ENCODE data around the gene SLC24A3.

The SLC24A3 gene

DNA sequence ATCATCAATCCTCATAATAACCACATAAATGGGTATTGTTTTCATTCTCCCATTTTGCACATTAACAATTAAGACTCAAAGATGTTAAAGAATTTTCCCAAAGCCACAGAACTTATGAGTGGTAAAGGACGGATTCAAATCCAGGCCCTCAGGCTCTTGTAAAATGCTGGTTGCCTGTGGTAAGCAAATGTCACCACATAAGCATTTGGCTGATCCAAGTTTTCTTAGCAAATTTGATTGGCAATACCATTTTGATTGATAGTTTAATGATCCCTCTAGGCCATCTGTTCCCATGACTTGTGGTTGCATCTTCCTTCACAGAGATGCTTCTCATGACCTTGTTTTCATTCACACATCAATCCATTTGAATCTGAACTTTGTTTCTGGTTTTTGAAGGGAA is 293.6 kb downstream of the SLC24A3 start:
- no peak for TF ChIP-seq ZNF274 (IDR thresholded peaks at IDR 0.05; ENCODE audit: low read depth, low read length)
- H3K4me3 ChIP-seq (ENCODE audit: low read length), result no peak overlapping the region

DNA sequence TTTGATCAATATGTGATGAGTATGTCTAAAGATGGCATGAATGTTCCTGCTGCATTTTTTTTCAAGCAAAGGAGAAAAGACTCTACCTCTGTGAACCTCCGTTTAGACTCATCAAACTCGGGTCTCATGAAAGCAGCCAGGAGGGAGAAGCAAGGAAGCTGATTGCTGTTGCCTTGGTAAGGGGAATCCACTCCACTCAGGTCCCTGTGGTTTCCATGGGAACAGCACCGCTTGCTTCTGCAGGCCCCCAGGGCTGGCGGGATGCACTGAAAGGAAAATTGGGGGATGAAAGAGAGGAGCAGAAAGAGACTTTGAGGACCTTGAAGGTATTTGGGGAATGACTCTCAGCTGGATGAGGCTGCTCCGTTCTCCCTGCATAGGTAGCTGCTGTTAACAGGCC is 296.0 kb downstream of the SLC24A3 start:
- no peak overlapping the region for H3K4me3 ChIP-seq (ENCODE audit: low read length)
- no peak for TF ChIP-seq ZNF274 (IDR thresholded peaks at IDR 0.05; ENCODE audit: low read depth, low read length)

GRCh38 chr20:19510611-19511010 is 298.2 kb downstream of the SLC24A3 start:
- no peak overlapping the region for H3K4me3 ChIP-seq (ENCODE audit: low read length)
- TF ChIP-seq ZNF274 (IDR thresholded peaks at IDR 0.05; ENCODE audit: low read depth, low read length), result no peak

DNA sequence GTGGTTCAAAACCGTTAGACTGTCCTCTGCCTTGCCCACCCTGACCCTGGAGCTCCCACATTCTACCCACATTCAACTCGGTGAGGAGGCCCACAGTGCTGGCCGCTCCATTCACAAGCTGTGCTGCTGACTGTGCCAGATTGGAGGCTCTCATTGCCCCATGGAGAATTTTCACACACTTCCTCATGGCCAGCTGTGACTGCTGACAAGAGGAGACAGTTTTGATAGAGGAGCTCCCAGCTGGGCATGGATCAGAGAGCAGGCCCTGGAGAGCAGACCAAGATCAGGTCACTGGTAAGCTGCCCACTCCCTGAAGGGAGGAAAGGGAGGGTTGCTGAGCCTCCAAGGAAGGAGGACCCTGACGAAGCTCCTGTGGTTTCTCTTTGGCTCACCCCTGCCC is 299.5 kb downstream of the SLC24A3 start:
- TF ChIP-seq ZNF274 (IDR thresholded peaks at IDR 0.05; ENCODE audit: low read depth, low read length), result no peak
- no peak overlapping the region for H3K4me3 ChIP-seq (ENCODE audit: low read length)

- no peak for TF ChIP-seq ZNF274 (IDR thresholded peaks at IDR 0.05; ENCODE audit: low read depth, low read length)
- no peak overlapping the region for H3K4me3 ChIP-seq (ENCODE audit: low read length)
Observed at GRCh38 chr20:19512886-19513677, 300.6 kb downstream of the SLC24A3 start.

GRCh38 chr20:19515074-19515473 is 302.6 kb downstream of the SLC24A3 start:
- H3K4me3 ChIP-seq (ENCODE audit: low read length), result no peak overlapping the region
- no peak for TF ChIP-seq ZNF274 (IDR thresholded peaks at IDR 0.05; ENCODE audit: low read depth, low read length)

DNA sequence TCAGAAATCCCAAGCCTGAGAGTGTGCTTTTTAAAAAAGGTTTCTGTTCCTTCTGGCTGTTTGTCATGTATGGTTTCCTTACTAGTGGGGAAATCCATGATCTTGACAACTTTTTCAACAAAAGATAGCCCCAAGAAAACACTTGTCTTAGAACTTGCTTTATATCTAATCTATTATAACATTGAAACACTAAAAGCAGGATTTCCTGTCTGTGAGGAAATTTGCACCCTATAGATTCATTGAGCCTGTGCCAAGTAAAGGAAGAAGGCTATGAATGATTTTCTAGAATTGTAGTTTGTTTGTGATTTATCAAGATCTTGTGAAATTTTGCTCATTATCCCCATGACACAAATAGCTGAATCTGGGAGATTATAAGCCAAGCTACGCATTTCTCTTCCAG is 307.0 kb downstream of the SLC24A3 start:
- no peak overlapping the region for H3K4me3 ChIP-seq (ENCODE audit: low read length)
- no peak for TF ChIP-seq ZNF274 (IDR thresholded peaks at IDR 0.05; ENCODE audit: low read depth, low read length)

DNA sequence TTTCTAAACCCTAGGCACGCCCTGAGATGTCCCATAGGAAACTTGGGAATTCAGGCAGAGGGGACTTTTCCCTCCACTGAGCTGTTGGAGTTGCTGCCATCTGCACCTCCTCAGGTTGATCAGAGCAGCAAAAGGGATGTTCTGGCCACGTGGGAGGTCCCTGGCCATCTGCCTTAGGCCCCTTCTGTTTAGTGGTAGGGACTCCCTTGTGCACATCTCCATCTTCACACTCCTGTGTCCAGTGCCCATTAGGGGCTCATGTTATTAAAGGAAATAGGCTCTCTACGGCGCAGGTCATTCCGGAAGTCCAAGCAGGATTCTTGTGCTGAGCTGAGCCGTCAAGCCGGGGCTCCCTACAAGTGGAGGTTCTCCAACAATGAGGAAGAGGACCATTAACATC is 307.8 kb downstream of the SLC24A3 start:
- no peak for TF ChIP-seq ZNF274 (IDR thresholded peaks at IDR 0.05; ENCODE audit: low read depth, low read length)
- H3K4me3 ChIP-seq (ENCODE audit: low read length), result no peak overlapping the region

GRCh38 chr20:19522071-19522801 is 309.8 kb downstream of the SLC24A3 start:
- no peak for TF ChIP-seq ZNF274 (IDR thresholded peaks at IDR 0.05; ENCODE audit: low read depth, low read length)

DNA sequence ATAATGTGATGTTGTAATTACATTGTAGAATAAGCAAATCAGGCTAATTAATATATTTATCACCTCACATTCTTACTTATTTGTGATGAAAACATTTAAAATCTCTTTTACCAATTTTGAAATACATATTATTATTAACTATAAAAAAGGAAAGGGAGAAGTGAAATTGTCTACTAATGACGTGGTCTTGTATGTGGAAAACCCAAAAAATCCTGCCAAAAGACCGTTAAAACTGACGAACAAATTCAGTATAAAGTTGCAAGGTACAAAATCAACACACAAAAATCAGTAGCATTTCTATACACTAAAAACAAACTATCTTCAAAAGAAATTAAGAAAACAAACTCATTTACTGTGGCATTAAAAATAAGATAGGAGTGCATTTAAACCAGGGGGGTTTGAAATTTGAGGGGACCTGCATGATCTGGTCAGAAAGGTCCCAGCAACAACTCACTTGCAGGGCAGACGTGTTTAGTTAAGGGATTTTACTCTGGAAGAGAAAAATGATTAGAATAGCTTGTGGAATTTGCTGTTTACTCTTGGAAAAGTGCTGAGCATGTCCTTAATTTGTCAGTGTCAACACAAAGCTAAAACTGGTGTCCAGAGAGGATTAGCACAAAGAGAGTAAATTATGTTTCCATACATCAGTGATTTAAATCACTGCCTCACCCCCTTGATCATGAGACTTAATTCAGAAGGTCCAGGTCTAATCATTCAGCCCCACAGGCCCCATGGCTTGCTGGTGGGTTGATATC is 310.6 kb downstream of the SLC24A3 start:
- no peak overlapping the region for H3K4me3 ChIP-seq (ENCODE audit: low read length)
- TF ChIP-seq ZNF274 (IDR thresholded peaks at IDR 0.05; ENCODE audit: low read depth, low read length), result no peak

More at GRCh38 chr20:19522071-19522801, 309.8 kb downstream of the SLC24A3 start:
- no peak overlapping the region for H3K4me3 ChIP-seq (ENCODE audit: low read length)

DNA sequence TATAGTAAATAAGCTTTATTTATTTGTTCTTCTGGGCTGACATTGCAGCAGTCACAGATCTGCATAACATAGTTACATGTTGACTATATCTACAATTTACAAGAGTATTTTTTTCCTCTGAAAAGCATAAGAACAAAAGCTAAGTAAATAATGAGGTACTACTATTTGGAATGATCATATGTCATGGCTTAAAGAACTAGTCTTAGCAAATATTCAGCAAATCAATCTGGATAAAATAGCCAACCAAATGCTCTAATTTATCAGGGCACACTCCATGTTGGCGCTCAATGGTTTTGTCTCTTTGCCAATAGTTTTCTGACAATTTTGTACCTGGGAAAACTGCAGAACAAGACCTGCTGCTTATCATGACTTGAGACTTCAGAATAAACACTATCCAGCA is 312.2 kb downstream of the SLC24A3 start:
- no peak overlapping the region for H3K4me3 ChIP-seq (ENCODE audit: low read length)
- no peak for TF ChIP-seq ZNF274 (IDR thresholded peaks at IDR 0.05; ENCODE audit: low read depth, low read length)

DNA sequence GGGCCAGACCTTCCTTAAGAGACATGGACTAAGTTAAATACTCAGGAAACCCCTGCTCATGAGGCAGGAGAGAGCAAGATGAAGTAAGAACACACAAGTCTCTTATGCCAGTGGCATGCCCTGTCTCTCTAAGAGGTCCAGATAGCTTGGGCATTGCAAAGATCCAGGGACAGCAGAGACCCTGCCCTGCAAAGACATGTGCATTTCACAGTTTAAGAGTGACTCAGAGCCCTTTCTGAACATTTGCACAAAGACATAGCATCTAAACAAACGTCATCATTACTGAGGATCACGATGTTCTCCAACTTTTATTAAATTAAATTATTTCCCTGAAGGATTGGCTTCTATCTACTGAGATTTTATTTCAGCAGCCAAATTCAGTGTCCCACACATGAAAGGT is 315.1 kb downstream of the SLC24A3 start:
- TF ChIP-seq ZNF274 (IDR thresholded peaks at IDR 0.05; ENCODE audit: low read depth, low read length), result no peak
- no peak overlapping the region for H3K4me3 ChIP-seq (ENCODE audit: low read length)

DNA sequence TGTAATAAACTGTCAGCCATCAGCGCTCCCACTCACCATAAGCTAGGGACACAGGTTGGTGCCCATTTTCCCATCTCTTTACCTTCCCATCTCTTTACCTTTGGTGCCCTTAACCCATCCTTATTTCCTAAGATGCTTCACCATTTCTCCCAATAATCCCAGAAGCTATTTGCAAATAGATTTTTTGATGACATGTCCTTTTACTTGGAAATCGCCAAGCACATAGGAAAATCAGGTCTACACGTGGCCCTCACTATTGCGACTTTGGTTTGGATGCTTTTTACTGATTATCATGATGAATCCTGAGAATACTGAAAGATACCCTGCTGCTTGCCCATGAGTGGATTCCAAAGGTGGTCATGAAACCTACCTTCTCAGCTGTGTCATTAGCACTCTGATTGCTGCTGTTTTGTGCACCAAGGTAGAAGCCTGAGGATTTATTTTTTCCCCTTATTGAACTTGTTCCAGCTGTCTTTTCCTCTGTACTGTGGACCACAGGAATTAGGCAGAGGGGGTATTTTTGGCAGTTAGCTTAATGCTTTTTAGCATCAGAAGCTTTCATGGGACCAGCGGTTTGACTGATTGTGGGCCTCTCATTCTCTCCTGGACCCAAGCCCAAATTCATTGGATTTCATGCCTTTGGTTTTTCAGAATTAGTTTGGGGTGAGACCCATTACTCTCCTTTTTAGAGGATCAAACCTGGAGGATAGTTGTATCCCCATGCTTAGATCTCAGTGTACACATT is 316.0 kb downstream of the SLC24A3 start:
- no peak for TF ChIP-seq ZNF274 (IDR thresholded peaks at IDR 0.05; ENCODE audit: low read depth, low read length)

DNA sequence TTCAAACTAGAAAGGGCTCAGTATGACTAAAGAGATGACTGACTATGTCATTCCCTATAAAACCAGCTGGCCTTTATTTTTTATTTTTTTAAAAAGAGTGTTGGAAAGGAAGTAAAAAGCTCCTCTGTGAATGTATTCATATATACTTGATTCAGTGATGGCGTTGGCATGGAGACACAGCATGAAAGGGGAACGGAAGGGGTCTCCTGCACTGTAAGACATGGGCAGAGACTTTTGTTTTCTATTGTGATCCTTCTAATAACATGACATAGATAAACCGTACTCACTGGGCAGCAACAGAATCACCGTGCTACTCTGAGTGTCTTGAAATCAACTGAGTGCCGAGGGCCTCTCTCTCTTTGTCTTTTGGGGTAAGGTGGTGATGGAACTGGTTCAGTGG is 317.6 kb downstream of the SLC24A3 start:
- no peak overlapping the region for H3K4me3 ChIP-seq (ENCODE audit: low read length)
- no peak for TF ChIP-seq ZNF274 (IDR thresholded peaks at IDR 0.05; ENCODE audit: low read depth, low read length)

More for the DNA sequence above, 316.0 kb downstream of the SLC24A3 start:
- no peak overlapping the region for H3K4me3 ChIP-seq (ENCODE audit: low read length)

All from GM08714 (cell line).